HepG2 (cell line): ENCODE results near the gene EIF3L. TPM values are rescaled to one million over a fixed set of nuclear protein-coding genes. Genes with fewer than 3 reads are reported as not detected.
A peak's percentile ranks its signal among the peaks of the same experiment; 100 is the strongest.

Source experiments
- ARNT ChIP-seq: fragments of 450-650 bp; IDR thresholded peaks from 2 replicates; pipeline ENCODE4 v1.6.1; 2017
- CREB1 ChIP-seq, 2 experiments: fragments of 450-650 bp in 1 of 2; IDR thresholded peaks; 2 replicates each; pipeline ENCODE4 v1.6.1; 2016 to 2017; ENCODE audit warnings: control low read depth in 1 of 2, mild to moderate bottlenecking in 1 of 2, missing compliant biosample characterization in 1 of 2, missing genetic modification characterization in 1 of 2
- ELF1 ChIP-seq: sonication (generic); formaldehyde crosslinking; IDR thresholded peaks from 2 replicates; pipeline ENCODE4 v1.4.0; 2020; ENCODE audit warnings: missing genetic modification reagents
- ELK4 ChIP-seq: sonication (generic); formaldehyde crosslinking; IDR thresholded peaks from 2 replicates; pipeline ENCODE4 v1.9.0; 2021; ENCODE audit warnings: missing genetic modification reagents, borderline replicate concordance
- HOXA7 ChIP-seq: sonication (generic); formaldehyde crosslinking; IDR thresholded peaks from 2 replicates; pipeline ENCODE4 v1.8.1; 2022; ENCODE audit warnings: mild to moderate bottlenecking, missing genetic modification reagents, moderate library complexity
- IRF2 ChIP-seq: IDR thresholded peaks from 2 replicates; pipeline ENCODE4 v1.6.1; 2018; ENCODE audit warnings: missing genetic modification reagents, missing compliant biosample characterization
- KLF13 ChIP-seq: sonication (generic); formaldehyde crosslinking; IDR thresholded peaks from 2 replicates; pipeline ENCODE4 v1.4.0; 2020; ENCODE audit warnings: mild to moderate bottlenecking, missing genetic modification reagents
- MAF1 ChIP-seq: sonication (generic); formaldehyde crosslinking; IDR thresholded peaks from 2 replicates; pipeline ENCODE4 v1.5.0; 2020; ENCODE audit warnings: missing genetic modification reagents, borderline replicate concordance
- PLRG1 ChIP-seq: fragments of 450-650 bp; conservative IDR thresholded peaks from 2 replicates; pipeline ENCODE4 v1.6.1; 2016
- RFXAP ChIP-seq: sonication (generic); formaldehyde crosslinking; IDR thresholded peaks from 2 replicates; pipeline ENCODE4 v1.4.0; 2020; ENCODE audit warnings: missing genetic modification reagents, borderline replicate concordance
- SRSF1 ChIP-seq: fragments of 200-400 bp; formaldehyde crosslinking; optimal IDR thresholded peaks from 2 replicates; pipeline ENCODE3; 2017; ENCODE audit warnings: mild to moderate bottlenecking, low read depth, low read length, moderate library complexity
- TCF12 ChIP-seq, 2 experiments: fragments of 450-650 bp in 1 of 2; sonication (generic) in 1 of 2; formaldehyde crosslinking in 1 of 2; IDR thresholded peaks; 2 replicates each; pipeline versions ENCODE4 v1.6.1 to v1.8.0; 2017 to 2022; ENCODE audit warnings: antibody characterized with exemption in 1 of 2, mild to moderate bottlenecking in 1 of 2, missing genetic modification reagents in 1 of 2, moderate library complexity in 1 of 2
- ZNF207 ChIP-seq: fragments of 450-650 bp; IDR thresholded peaks from 2 replicates; pipeline ENCODE4 v1.6.1; 2016; ENCODE audit warnings: antibody characterized with exemption, borderline replicate concordance
- ZNF292 ChIP-seq: sonication (generic); formaldehyde crosslinking; IDR thresholded peaks from 2 replicates; pipeline ENCODE4 v1.8.1; 2022; ENCODE audit warnings: mild to moderate bottlenecking, low read depth, missing genetic modification reagents, borderline replicate concordance
- ZNF382 ChIP-seq: sonication (generic); formaldehyde crosslinking; IDR thresholded peaks from 2 replicates; pipeline ENCODE4 v1.5.0; 2020; ENCODE audit warnings: missing genetic modification reagents, mild to moderate bottlenecking, borderline replicate concordance
- ZNF496 ChIP-seq: sonication (generic); formaldehyde crosslinking; IDR thresholded peaks from 2 replicates; pipeline ENCODE4 v1.8.1; 2023; ENCODE audit warnings: mild to moderate bottlenecking, moderate library complexity, missing genetic modification reagents; ENCODE audit not compliant: insufficient replicate concordance
- polyA plus RNA-seq, 8 experiments: library from polyadenylated mRNA; depleted of rRNA in 3 of 8; stranded (reverse) in 7 of 8; unstranded in 1 of 8; fragments of >200 nt; fragmentation: Illumina TruSeq in 4 of 8; extraction: Trizol in 4 of 8; gene quantifications; 2 replicates each; pipeline versions ENCODE4 v1.2.1 to v1.2.3, GENCODE V29; 2011 to 2016; ENCODE audit warnings: low read depth in 4 of 8, missing spikeins in 1 of 8, mixed read lengths in 1 of 8; ENCODE audit not compliant: insufficient read depth in 1 of 8
- total RNA-seq, 5 experiments: library from RNA; depleted of rRNA; stranded (reverse); fragments of >200 nt; fragmentation: Illumina TruSeq; extraction: Trizol; gene quantifications; 2 replicates each; pipeline ENCODE4 v1.2.3, GENCODE V29; 2016; ENCODE audit warnings: low read depth in 1 of 5
- TF ChIP-seq, protein P1 (sequence below): IDR thresholded peaks from 2 replicates; pipeline ENCODE4 v1.6.1; 2016; ENCODE audit warnings: low read depth, missing genetic modification reagents, missing compliant biosample characterization
- TF ChIP-seq, protein P2 (sequence below): sonication (generic); formaldehyde crosslinking; IDR thresholded peaks from 2 replicates; pipeline ENCODE4 v1.5.0; 2020; ENCODE audit warnings: mild to moderate bottlenecking, missing genetic modification reagents, borderline replicate concordance

EIF3L gene
- total and polyA plus RNA-seq, 2 of the 13 experiments (the other 11 are each of a cell fraction or from before 2014, with no cell fraction given): 514 to 793 TPM

DNA sequence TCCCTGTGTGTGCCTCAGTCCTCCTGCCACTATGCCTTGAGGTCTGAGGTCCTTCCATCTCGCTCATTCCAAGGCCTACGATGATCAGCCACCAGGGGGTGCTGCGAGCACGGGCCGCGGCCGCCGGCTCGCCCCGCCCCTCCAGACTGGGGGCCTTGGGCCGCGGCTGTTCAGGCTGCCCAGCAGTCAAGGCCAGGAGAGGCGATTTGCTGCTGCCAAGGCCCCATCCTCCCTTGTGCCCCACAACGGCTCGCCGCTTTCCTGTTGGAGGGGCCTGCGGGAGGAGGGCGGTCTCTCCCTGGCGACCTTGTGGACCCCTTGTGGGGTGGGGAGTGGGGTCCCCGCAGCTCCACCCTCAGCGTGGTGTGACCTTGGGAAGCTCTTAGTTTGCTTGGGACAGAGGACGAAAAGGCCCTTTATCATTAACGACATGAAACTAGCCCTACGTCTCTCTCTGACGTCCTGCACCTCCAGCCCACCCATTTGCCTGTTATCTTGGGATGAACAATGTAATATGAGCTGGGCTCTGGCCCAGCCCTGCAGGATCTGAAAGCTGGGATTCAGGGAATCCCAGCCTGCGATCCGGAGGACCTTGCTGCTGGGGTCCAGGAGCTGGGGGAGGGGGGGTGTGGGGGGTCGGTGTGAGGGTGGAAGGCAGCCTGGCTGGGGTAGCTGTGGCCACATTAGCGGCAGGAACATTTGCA, 31.4 kb upstream of the EIF3L start (continued):
- TF ChIP-seq, protein P1, sequence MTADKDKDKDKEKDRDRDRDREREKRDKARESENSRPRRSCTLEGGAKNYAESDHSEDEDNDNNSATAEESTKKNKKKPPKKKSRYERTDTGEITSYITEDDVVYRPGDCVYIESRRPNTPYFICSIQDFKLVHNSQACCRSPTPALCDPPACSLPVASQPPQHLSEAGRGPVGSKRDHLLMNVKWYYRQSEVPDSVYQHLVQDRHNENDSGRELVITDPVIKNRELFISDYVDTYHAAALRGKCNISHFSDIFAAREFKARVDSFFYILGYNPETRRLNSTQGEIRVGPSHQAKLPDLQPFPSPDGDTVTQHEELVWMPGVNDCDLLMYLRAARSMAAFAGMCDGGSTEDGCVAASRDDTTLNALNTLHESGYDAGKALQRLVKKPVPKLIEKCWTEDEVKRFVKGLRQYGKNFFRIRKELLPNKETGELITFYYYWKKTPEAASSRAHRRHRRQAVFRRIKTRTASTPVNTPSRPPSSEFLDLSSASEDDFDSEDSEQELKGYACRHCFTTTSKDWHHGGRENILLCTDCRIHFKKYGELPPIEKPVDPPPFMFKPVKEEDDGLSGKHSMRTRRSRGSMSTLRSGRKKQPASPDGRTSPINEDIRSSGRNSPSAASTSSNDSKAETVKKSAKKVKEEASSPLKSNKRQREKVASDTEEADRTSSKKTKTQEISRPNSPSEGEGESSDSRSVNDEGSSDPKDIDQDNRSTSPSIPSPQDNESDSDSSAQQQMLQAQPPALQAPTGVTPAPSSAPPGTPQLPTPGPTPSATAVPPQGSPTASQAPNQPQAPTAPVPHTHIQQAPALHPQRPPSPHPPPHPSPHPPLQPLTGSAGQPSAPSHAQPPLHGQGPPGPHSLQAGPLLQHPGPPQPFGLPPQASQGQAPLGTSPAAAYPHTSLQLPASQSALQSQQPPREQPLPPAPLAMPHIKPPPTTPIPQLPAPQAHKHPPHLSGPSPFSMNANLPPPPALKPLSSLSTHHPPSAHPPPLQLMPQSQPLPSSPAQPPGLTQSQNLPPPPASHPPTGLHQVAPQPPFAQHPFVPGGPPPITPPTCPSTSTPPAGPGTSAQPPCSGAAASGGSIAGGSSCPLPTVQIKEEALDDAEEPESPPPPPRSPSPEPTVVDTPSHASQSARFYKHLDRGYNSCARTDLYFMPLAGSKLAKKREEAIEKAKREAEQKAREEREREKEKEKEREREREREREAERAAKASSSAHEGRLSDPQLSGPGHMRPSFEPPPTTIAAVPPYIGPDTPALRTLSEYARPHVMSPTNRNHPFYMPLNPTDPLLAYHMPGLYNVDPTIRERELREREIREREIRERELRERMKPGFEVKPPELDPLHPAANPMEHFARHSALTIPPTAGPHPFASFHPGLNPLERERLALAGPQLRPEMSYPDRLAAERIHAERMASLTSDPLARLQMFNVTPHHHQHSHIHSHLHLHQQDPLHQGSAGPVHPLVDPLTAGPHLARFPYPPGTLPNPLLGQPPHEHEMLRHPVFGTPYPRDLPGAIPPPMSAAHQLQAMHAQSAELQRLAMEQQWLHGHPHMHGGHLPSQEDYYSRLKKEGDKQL: no peak
- TF ChIP-seq MAF1 (CRISPR knock-in tag) (peak; percentile 51; the same call in 1 of the 2 replicates), ELF1 (no peak; the same call in 1 of the 2 replicates), ARNT (no peak), IRF2 (peak; percentile 87), ELK4 (CRISPR knock-in tag) (no peak), HOXA7 (CRISPR knock-in tag) (no peak), TCF12 (IDR thresholded peaks at IDR 0.05) (no peak), TCF12 (CRISPR knock-in tag; IDR thresholded peaks at IDR 0.05) (no peak), CREB1 (IDR thresholded peaks at IDR 0.05) (no peak), CREB1 (CRISPR knock-in tag; IDR thresholded peaks at IDR 0.05) (peak; percentile 61; the same call in 1 of the 2 replicates), PLRG1 (no peak), ZNF292 (CRISPR knock-in tag) (peak; percentile 62; the same call in 1 of the 2 replicates), SRSF1 (peak; percentile 82), ZNF496 (CRISPR knock-in tag) (no peak), ZNF207 (no peak), RFXAP (peak; percentile 81), KLF13 (0 out of 2 replicates have a peak, but pooled peaks have one; percentile 32), ZNF382 (CRISPR knock-in tag) (no peak)
- TF ChIP-seq, protein P2, sequence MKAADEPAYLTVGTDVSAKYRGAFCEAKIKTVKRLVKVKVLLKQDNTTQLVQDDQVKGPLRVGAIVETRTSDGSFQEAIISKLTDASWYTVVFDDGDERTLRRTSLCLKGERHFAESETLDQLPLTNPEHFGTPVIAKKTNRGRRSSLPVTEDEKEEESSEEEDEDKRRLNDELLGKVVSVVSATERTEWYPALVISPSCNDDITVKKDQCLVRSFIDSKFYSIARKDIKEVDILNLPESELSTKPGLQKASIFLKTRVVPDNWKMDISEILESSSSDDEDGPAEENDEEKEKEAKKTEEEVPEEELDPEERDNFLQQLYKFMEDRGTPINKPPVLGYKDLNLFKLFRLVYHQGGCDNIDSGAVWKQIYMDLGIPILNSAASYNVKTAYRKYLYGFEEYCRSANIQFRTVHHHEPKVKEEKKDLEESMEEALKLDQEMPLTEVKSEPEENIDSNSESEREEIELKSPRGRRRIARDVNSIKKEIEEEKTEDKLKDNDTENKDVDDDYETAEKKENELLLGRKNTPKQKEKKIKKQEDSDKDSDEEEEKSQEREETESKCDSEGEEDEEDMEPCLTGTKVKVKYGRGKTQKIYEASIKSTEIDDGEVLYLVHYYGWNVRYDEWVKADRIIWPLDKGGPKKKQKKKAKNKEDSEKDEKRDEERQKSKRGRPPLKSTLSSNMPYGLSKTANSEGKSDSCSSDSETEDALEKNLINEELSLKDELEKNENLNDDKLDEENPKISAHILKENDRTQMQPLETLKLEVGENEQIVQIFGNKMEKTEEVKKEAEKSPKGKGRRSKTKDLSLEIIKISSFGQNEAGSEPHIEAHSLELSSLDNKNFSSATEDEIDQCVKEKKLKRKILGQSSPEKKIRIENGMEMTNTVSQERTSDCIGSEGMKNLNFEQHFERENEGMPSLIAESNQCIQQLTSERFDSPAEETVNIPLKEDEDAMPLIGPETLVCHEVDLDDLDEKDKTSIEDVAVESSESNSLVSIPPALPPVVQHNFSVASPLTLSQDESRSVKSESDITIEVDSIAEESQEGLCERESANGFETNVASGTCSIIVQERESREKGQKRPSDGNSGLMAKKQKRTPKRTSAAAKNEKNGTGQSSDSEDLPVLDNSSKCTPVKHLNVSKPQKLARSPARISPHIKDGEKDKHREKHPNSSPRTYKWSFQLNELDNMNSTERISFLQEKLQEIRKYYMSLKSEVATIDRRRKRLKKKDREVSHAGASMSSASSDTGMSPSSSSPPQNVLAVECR (CRISPR knock-in tag): peak; percentile 88; the same call in 1 of the 2 replicates
